IMR-90 (cell line): ENCODE results near the gene SRC. TPM values are rescaled to one million over a fixed set of nuclear protein-coding genes. Genes with fewer than 3 reads are reported as not detected.

Experiments used
- ATAC-seq: fragments of 200-7000 bp; cut with Tn5 transposase; 2 replicates; pipeline ENCODE4 v1.9.1; 2020; ENCODE audit warnings: low read depth, mild to moderate bottlenecking, moderate library complexity
- BruUV-seq: library from RNA; stranded (reverse); fragments of 400-500 nt; replicated peaks from 2 replicates; lab custom pipeline; 2021; lab: Mats Ljungman, UMichigan
- CTCF ChIA-PET: fragments of 300-600 bp; formaldehyde crosslinking; extraction: SDS; loops from one replicate; lab custom pipeline; 2021; ENCODE audit warnings: antibody characterized with exemption; lab: Yijun Ruan, JAX
- POLR2A ChIA-PET: fragments of 300-600 bp; sonication (Branson Sonifier 250); formaldehyde crosslinking; loops from one replicate; lab custom pipeline; 2022; ENCODE audit warnings: antibody characterized with exemption; ENCODE audit not compliant: unreplicated experiment; lab: Charles Lee
- DNase-seq: peaks from one replicate; pipeline ENCODE4 v3.0.0; 2013
- H2AFZ ChIP-seq: replicated peaks from 2 replicates; pipeline ENCODE3; 2013; ENCODE audit warnings: low read length, mild to moderate bottlenecking; ENCODE audit not compliant: poor library complexity
- H2AK5ac ChIP-seq: 2 replicates; pipeline ENCODE4 v1.6.1; 2013; ENCODE audit warnings: low read depth, low read length, inconsistent platforms
- H2AK9ac ChIP-seq: replicated peaks from 2 replicates; pipeline ENCODE3; 2013; ENCODE audit warnings: mild to moderate bottlenecking, low read depth, low read length, moderate library complexity; ENCODE audit not compliant: poor library complexity
- H2BK120ac ChIP-seq: 2 replicates; pipeline ENCODE4 v1.6.1; 2013; ENCODE audit warnings: low read depth, low read length, inconsistent platforms
- H2BK15ac ChIP-seq: 3 replicates; pipeline ENCODE4 v1.6.1; 2013; ENCODE audit warnings: low read depth, low read length, inconsistent platforms
- H2BK20ac ChIP-seq: 2 replicates; pipeline ENCODE4 v1.6.1; 2013; ENCODE audit warnings: low read depth, mild to moderate bottlenecking, inconsistent platforms, low read length, moderate library complexity
- H2BK5ac ChIP-seq: 2 replicates; pipeline ENCODE4 v1.6.1; 2013; ENCODE audit warnings: mild to moderate bottlenecking, low read depth, low read length, inconsistent platforms; ENCODE audit not compliant: poor library complexity, severe bottlenecking
- H3K14ac ChIP-seq: replicated peaks from 2 replicates; pipeline ENCODE4 v1.6.1; 2013; ENCODE audit warnings: low read depth, low read length, inconsistent platforms
- H3K18ac ChIP-seq: 2 replicates; pipeline ENCODE4 v1.6.1; 2013; ENCODE audit warnings: low read depth, low read length, control low read depth
- H3K23ac ChIP-seq: 2 replicates; pipeline ENCODE4 v1.6.1; 2013; ENCODE audit warnings: low read depth, low read length, inconsistent platforms
- H3K27ac ChIP-seq: 2 replicates; pipeline ENCODE4 v1.5.1; 2013; ENCODE audit warnings: mild to moderate bottlenecking, control low read depth, low read length; ENCODE audit not compliant: insufficient read depth
- H3K27me3 ChIP-seq: 2 replicates; pipeline ENCODE4 v1.6.1; 2013; ENCODE audit warnings: low read length; ENCODE audit not compliant: control insufficient read depth, insufficient read depth
- H3K36me3 ChIP-seq: 2 replicates; pipeline ENCODE4 v1.6.1; 2013; ENCODE audit warnings: low read length, mixed read lengths; ENCODE audit not compliant: control insufficient read depth, insufficient read depth
- H3K4ac ChIP-seq: 2 replicates; pipeline ENCODE4 v1.6.1; 2013; ENCODE audit warnings: low read depth, low read length, inconsistent platforms
- H3K4me1 ChIP-seq: 2 replicates; pipeline ENCODE4 v1.6.1; 2013; ENCODE audit warnings: low read length, mixed read lengths; ENCODE audit not compliant: control insufficient read depth, insufficient read depth
- H3K4me2 ChIP-seq: 2 replicates; pipeline ENCODE4 v1.6.1; 2013; ENCODE audit warnings: low read depth, mild to moderate bottlenecking, control low read depth, low read length, moderate library complexity
- H3K4me3 ChIP-seq: 2 replicates; pipeline ENCODE4 v1.5.1; 2013; ENCODE audit warnings: low read depth, mild to moderate bottlenecking, control low read depth, low read length, moderate library complexity; ENCODE audit not compliant: insufficient read depth
- H3K56ac ChIP-seq: 2 replicates; pipeline ENCODE4 v1.6.1; 2013; ENCODE audit warnings: low read length, inconsistent platforms; ENCODE audit not compliant: insufficient read depth; ENCODE audit errors: extremely low read depth
- H3K79me1 ChIP-seq, 2 experiments: 2 replicates each; pipeline ENCODE4 v1.6.1; 2013; ENCODE audit warnings: low read length in 2 of 2, inconsistent platforms in 1 of 2, low read depth in 1 of 2
- H3K9ac ChIP-seq: 2 replicates; pipeline ENCODE4 v1.6.1; 2013; ENCODE audit warnings: low read depth, low read length, control low read depth
- H3K9me1 ChIP-seq: 2 replicates; pipeline ENCODE4 v1.6.1; 2013; ENCODE audit warnings: low read length, inconsistent platforms; ENCODE audit not compliant: insufficient read depth
- H3K9me3 ChIP-seq: 2 replicates; pipeline ENCODE4 v1.6.1; 2013; ENCODE audit warnings: low read length; ENCODE audit not compliant: control insufficient read depth, insufficient read depth
- H4K20me1 ChIP-seq: 2 replicates; pipeline ENCODE4 v1.6.1; 2013; ENCODE audit warnings: low read length, inconsistent platforms; ENCODE audit not compliant: insufficient read depth
- H4K5ac ChIP-seq: 2 replicates; pipeline ENCODE4 v1.6.1; 2013; ENCODE audit warnings: mild to moderate bottlenecking, low read depth, low read length, control low read depth
- H4K8ac ChIP-seq, 2 experiments: 2 replicates each; pipeline ENCODE4 v1.6.1; 2013; ENCODE audit warnings: low read depth in 2 of 2, low read length in 2 of 2, control low read depth in 1 of 2, inconsistent platforms in 1 of 2
- H4K91ac ChIP-seq: 2 replicates; pipeline ENCODE4 v1.6.1; 2013; ENCODE audit warnings: low read depth, low read length, inconsistent platforms; ENCODE audit not compliant: insufficient read depth
- BHLHE40 ChIP-seq: fragments of 150-350 bp; IDR thresholded peaks from 2 replicates; pipeline ENCODE4 v1.6.1; 2016; ENCODE audit warnings: mild to moderate bottlenecking, low read depth, low read length
- ELK1 ChIP-seq: fragments of 150-350 bp; IDR thresholded peaks from 2 replicates; pipeline ENCODE4 v1.6.1; 2016; ENCODE audit warnings: low read depth, mild to moderate bottlenecking, low read length, moderate library complexity, borderline replicate concordance
- RAD21 ChIP-seq: IDR thresholded peaks from 2 replicates; pipeline ENCODE4 v1.6.1; 2012; ENCODE audit warnings: low read length, improper control_type of control experiment
- RCOR1 ChIP-seq: IDR thresholded peaks from 2 replicates; pipeline ENCODE4 v1.6.1; 2012; ENCODE audit warnings: mild to moderate bottlenecking, low read length, improper control_type of control experiment; ENCODE audit not compliant: insufficient replicate concordance
- SMC3 ChIP-seq: fragments of 150-350 bp; IDR thresholded peaks from 2 replicates; pipeline ENCODE4 v1.6.1; 2016; ENCODE audit warnings: low read depth, mild to moderate bottlenecking, antibody characterized with exemption, low read length, moderate library complexity
- USF2 ChIP-seq: fragments of 150-350 bp; IDR thresholded peaks from 2 replicates; pipeline ENCODE4 v1.6.1; 2017; ENCODE audit warnings: mild to moderate bottlenecking, antibody characterized with exemption, low read length, low read depth
- WGBS, 2 experiments: methylation state at CpG; one replicate each; pipeline versions ENCODE4 v1.1.5 to v1.1.7; 2013; ENCODE audit warnings: missing lambda C conversion rate in 2 of 2; ENCODE audit not compliant: insufficient read length in 1 of 2; ENCODE audit errors: extremely low coverage in 2 of 2; 5-methylcytosine and 5-hydroxymethylcytosine counted together
- dilution Hi-C: fragments of 300-500 bp; cut with HindIII; formaldehyde crosslinking; loops from one replicate; pipeline ENCODE4 v1.14.3; 2018; ENCODE audit warnings: low sequenced_read_pairs; ENCODE audit not compliant: unreplicated experiment
- in situ Hi-C: fragments of 300-500 bp; cut with MboI; formaldehyde crosslinking; loops from 3 replicates; pipeline ENCODE4 v1.14.3; 2019; ENCODE audit warnings: low sequenced_read_pairs, inconsistent platforms, mixed read lengths
- intact Hi-C: fragments of 100-400 bp; cut with micrococcal nuclease; formaldehyde crosslinking; loops from 2 replicates; pipeline ENCODE4 v1.10.0; 2022
- polyA plus RNA-seq, 3 experiments: library from polyadenylated mRNA; depleted of rRNA; stranded (reverse); fragments of >200 nt; gene quantifications; 2 replicates each; pipeline ENCODE4 v1.2.3, GENCODE V29; 2012; ENCODE audit warnings: low replicate concordance in 1 of 3
- total RNA-seq: library from RNA; depleted of rRNA; stranded (reverse); fragments of >200 nt; gene quantifications from 2 replicates; pipeline ENCODE4 v1.2.3, GENCODE V29; 2012

Gene SRC
- total and polyA plus RNA-seq, 2 of the 4 experiments (the other 2 are of a cell fraction) = 7.0 to 24.2 TPM

GRCh38 chr20:37424062-37424851 lies 78.3 kb downstream of the SRC start:
- H3K4ac ChIP-seq = no peak overlapping the region
- no peak overlapping the region for H3K4me3 ChIP-seq
- H2BK20ac ChIP-seq = no peak overlapping the region

More at GRCh38 chr20:37424062-37424851, 78.3 kb downstream of the SRC start:
- peaks cover 5% of the 10 kb centered on the region; the same call in 1 of the 2 replicates for H3K9me1 ChIP-seq
- CTCF ChIA-PET = no interaction called here
- no peak overlapping the region for H3K18ac ChIP-seq
- no peak for TF ChIP-seq RAD21
- TF ChIP-seq RCOR1 = no peak
- no peak for TF ChIP-seq BHLHE40
- no peak for TF ChIP-seq USF2
- no peak for TF ChIP-seq ELK1
- no peak for TF ChIP-seq SMC3
- no peaks in the 10 kb centered on the region for H4K20me1 ChIP-seq
- no peaks in the 10 kb centered on the region for H3K79me1 ChIP-seq
- peaks cover 95% of the 10 kb centered on the region for H3K27me3 ChIP-seq
- H3K56ac ChIP-seq = no peak overlapping the region
- no peak overlapping the region for H3K9ac ChIP-seq
- H2BK5ac ChIP-seq = no peak overlapping the region
- dilution Hi-C loops = no loop called here
- in situ Hi-C loops = no loop called here
- H4K5ac ChIP-seq = no peak overlapping the region
- H3K36me3 ChIP-seq = no peaks in the 10 kb centered on the region
- DNase-seq (no peak), ATAC-seq (no peak)
- H4K91ac ChIP-seq = no peak overlapping the region
- intact Hi-C loops = no loop called here
- H2BK15ac ChIP-seq = no peak overlapping the region
- no peak overlapping the region for H3K14ac ChIP-seq
- H4K8ac ChIP-seq = no peak overlapping the region
- H3K4me2 ChIP-seq = no peak overlapping the region
- no peaks in the 10 kb centered on the region for H3K9me3 ChIP-seq
- no peak overlapping the region for H3K23ac ChIP-seq
- POLR2A ChIA-PET = no interaction called here
- H3K4me1 ChIP-seq = no peaks in the 10 kb centered on the region
- WGBS, 2 experiments = no CpG with 5 or more reads among the region's 3 CpGs
- H2AK5ac ChIP-seq = no peak overlapping the region
- H3K27ac ChIP-seq = no peak overlapping the region
- no peak overlapping the region for H2BK120ac ChIP-seq
- H2AFZ ChIP-seq = no peak overlapping the region
- H2AK9ac ChIP-seq = no peak overlapping the region
- BruUV-seq = no TSS peak
